HEK293 (cell line): Measurements from ENCODE around the gene PCNX3.

Experiments used
- GLI4 ChIP-seq: fragments of 450-650 bp; formaldehyde crosslinking; IDR thresholded peaks from 2 replicates; pipeline ENCODE4 v1.5.1; 2016; ENCODE audit warnings: missing biosample characterization, missing genetic modification characterization
- SALL2 ChIP-seq: fragments of 450-650 bp; formaldehyde crosslinking; IDR thresholded peaks from 2 replicates; pipeline ENCODE4 v1.5.0; 2017; ENCODE audit warnings: missing biosample characterization, mild to moderate bottlenecking, missing genetic modification characterization, borderline replicate concordance
- ZNF138 ChIP-seq: fragments of 450-650 bp; formaldehyde crosslinking; IDR thresholded peaks from 2 replicates; pipeline ENCODE4 v1.5.1; 2016; ENCODE audit warnings: missing biosample characterization, missing genetic modification characterization, borderline replicate concordance
- TF ChIP-seq, protein P1 (sequence below): fragments of 450-650 bp; formaldehyde crosslinking; IDR thresholded peaks from 2 replicates; pipeline ENCODE4 v1.5.1; 2016; ENCODE audit warnings: missing biosample characterization, missing genetic modification characterization

DNA sequence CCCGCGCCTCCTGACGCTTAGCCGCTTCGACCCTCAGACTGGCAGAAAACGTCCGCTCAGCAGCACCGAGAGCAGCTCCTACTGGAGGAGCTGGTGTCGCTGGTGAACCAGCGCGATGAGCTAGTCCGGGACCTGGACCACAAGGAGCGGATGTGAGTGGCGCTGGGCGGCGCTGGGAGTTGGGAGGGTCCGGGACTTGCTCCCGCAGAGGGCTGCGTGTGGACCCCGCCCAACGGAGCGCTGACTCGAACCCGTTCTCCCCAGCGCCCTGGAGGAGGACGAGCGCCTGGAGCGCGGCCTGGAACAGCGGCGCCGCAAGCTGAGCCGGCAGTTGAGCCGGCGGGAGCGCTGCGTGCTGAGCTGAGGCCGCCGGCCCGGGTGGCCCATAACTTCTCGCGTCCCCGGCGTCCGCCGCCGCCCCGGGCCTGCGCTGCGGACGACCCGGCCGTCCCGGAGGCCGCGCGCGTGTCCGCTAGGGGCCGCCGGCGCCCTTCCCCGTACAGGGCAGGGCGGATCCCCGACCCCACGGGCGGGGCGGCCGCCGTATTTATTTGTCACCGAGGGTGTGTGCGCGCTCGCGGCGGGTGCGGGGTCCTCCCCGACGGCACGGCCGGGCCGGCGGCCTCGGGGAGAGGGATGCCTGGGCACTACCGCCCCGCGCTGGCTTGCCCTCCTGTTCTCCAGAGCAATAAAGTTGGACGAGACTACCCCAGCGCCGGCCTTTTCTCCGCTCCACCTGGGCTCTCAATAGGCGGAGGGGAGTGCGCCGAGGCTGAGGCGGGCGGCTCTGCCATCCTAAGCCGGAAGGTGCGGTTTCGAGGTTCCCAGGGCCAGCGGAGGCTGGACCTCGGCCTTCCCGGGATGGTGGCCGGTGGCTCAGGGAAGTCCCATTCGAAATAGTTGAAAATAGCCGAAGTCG, 23.4 kb upstream of the PCNX3 start:
- TF ChIP-seq SALL2 (tag by site-specific recombination) (no peak), ZNF138 (tag by site-specific recombination) (no peak), GLI4 (tag by site-specific recombination) (no peak)
- TF ChIP-seq, protein P1, sequence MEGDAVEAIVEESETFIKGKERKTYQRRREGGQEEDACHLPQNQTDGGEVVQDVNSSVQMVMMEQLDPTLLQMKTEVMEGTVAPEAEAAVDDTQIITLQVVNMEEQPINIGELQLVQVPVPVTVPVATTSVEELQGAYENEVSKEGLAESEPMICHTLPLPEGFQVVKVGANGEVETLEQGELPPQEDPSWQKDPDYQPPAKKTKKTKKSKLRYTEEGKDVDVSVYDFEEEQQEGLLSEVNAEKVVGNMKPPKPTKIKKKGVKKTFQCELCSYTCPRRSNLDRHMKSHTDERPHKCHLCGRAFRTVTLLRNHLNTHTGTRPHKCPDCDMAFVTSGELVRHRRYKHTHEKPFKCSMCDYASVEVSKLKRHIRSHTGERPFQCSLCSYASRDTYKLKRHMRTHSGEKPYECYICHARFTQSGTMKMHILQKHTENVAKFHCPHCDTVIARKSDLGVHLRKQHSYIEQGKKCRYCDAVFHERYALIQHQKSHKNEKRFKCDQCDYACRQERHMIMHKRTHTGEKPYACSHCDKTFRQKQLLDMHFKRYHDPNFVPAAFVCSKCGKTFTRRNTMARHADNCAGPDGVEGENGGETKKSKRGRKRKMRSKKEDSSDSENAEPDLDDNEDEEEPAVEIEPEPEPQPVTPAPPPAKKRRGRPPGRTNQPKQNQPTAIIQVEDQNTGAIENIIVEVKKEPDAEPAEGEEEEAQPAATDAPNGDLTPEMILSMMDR = no peak
